GM12878 (cell line): ENCODE measurements around the gene PLA2G4E. TPM values are rescaled to one million over a fixed set of nuclear protein-coding genes. Genes with fewer than 3 reads are reported as not detected.

Experiments
- ATAC-seq: fragments of 200-7000 bp; cut with Tn5 transposase; 3 replicates; pipeline ENCODE4 v1.9.1; 2020; ENCODE audit warnings: mild to moderate bottlenecking, moderate library complexity
- BruUV-seq: library from RNA; stranded (reverse); fragments of 400-500 nt; replicated peaks from 2 replicates; lab custom pipeline; 2021; lab: Mats Ljungman, UMichigan
- CTCF ChIA-PET: fragments of 300-600 bp; sonication (Branson Sonifier 250); formaldehyde crosslinking; extraction: SDS; loops from one replicate; lab custom pipeline; 2021; ENCODE audit warnings: inconsistent platforms; lab: Yijun Ruan, JAX
- POLR2A ChIA-PET: fragments of 350-600 bp; formaldehyde crosslinking; extraction: SDS; loops from one replicate; lab custom pipeline; 2021; ENCODE audit warnings: inconsistent platforms; lab: Charles Lee
- RAD21 ChIA-PET: fragments of 300-600 bp; sonication (Branson Sonifier 250); formaldehyde crosslinking; loops from one replicate; lab custom pipeline; 2023; ENCODE audit warnings: antibody characterized with exemption; ENCODE audit not compliant: unreplicated experiment; lab: Charles Lee
- SMC1A ChIA-PET: fragments of 300-600 bp; sonication (Branson Sonifier 250); formaldehyde crosslinking; loops from one replicate; lab custom pipeline; 2023; ENCODE audit not compliant: unreplicated experiment, uncharacterized antibody; lab: Charles Lee
- DNase-seq: peaks from one replicate; pipeline ENCODE4 v3.0.0-alpha.2; 2011; ENCODE audit warnings: low read depth, low spot score
- FAIRE-seq: peaks from 3 replicates; lab custom pipeline; 2011; peaks lifted over from hg19 to GRCh38; lab: Jason Lieb, UNC
- H2AFZ ChIP-seq: 2 replicates; pipeline ENCODE4 v1.6.0; 2011; ENCODE audit warnings: low read depth, low read length, control low read depth; ENCODE audit not compliant: control insufficient read depth
- H3K27ac ChIP-seq: 2 replicates; pipeline ENCODE4 v1.5.1; 2011; ENCODE audit warnings: control low read depth; ENCODE audit not compliant: control insufficient read depth, insufficient read depth
- H3K27me3 ChIP-seq, 2 experiments: replicated peaks in 1 of 2; 2 replicates each; pipeline versions ENCODE4 v1.6.0 to v1.6.1; 2011; ENCODE audit warnings: low read length in 1 of 2; ENCODE audit not compliant: control insufficient read depth in 2 of 2, insufficient read depth in 2 of 2
- H3K36me3 ChIP-seq, 2 experiments: 2 replicates each; pipeline ENCODE4 v1.5.1; 2011; ENCODE audit warnings: low read length in 1 of 2; ENCODE audit not compliant: control insufficient read depth in 2 of 2, insufficient read depth in 2 of 2
- H3K4me1 ChIP-seq: 2 replicates; pipeline ENCODE4 v1.6.1; 2011; ENCODE audit warnings: mild to moderate bottlenecking, low read length, moderate library complexity, mixed read lengths; ENCODE audit not compliant: control insufficient read depth, insufficient read depth
- H3K4me2 ChIP-seq: 2 replicates; pipeline ENCODE4 v1.6.0; 2011; ENCODE audit warnings: control low read depth; ENCODE audit not compliant: control insufficient read depth, insufficient read depth
- H3K4me3 ChIP-seq: fragments of 200-600 bp; sonication (generic); 2 replicates; pipeline ENCODE4 v1.5.1; 2016
- H3K79me2 ChIP-seq: 2 replicates; pipeline ENCODE4 v1.6.0; 2011; ENCODE audit warnings: low read length; ENCODE audit not compliant: control insufficient read depth, insufficient read depth
- H3K9ac ChIP-seq: 2 replicates; pipeline ENCODE4 v1.8.0; 2011; ENCODE audit warnings: low read length, control low read depth, mixed read lengths; ENCODE audit not compliant: control insufficient read depth, insufficient read depth
- H3K9me3 ChIP-seq: replicated peaks from 3 replicates; pipeline ENCODE4 v1.5.1; 2011; ENCODE audit warnings: mild to moderate bottlenecking, low read length; ENCODE audit not compliant: control insufficient read depth, insufficient read depth
- H4K20me1 ChIP-seq: 2 replicates; pipeline ENCODE4 v1.6.0; 2011; ENCODE audit not compliant: control insufficient read depth, insufficient read depth
- E4F1 ChIP-seq: fragments of 450-650 bp; IDR thresholded peaks from 2 replicates; pipeline ENCODE4 v1.6.1; 2018; ENCODE audit warnings: borderline replicate concordance, mild to moderate bottlenecking; ENCODE audit not compliant: partially characterized antibody
- FOXK2 ChIP-seq: fragments of 450-650 bp; IDR thresholded peaks from 2 replicates; pipeline ENCODE4 v1.6.1; 2017; ENCODE audit warnings: mild to moderate bottlenecking, moderate library complexity
- FOXM1 ChIP-seq: IDR thresholded peaks from 2 replicates; pipeline ENCODE4 v1.6.1; 2012; ENCODE audit warnings: low read depth, mild to moderate bottlenecking, inconsistent platforms, low read length, moderate library complexity
- MYB ChIP-seq: fragments of 150-350 bp; IDR thresholded peaks from 2 replicates; pipeline ENCODE4 v1.6.1; 2014; ENCODE audit warnings: mild to moderate bottlenecking, low read depth, low read length, borderline replicate concordance
- SP1 ChIP-seq: IDR thresholded peaks from one replicate; pipeline ENCODE4 v1.6.1; 2011; ENCODE audit warnings: low read depth, low read length
- SREBF2 ChIP-seq: IDR thresholded peaks from 2 replicates; pipeline ENCODE4 v1.6.1; 2012; ENCODE audit warnings: mild to moderate bottlenecking, low read length
- SRF ChIP-seq, 2 experiments: IDR thresholded peaks; 2 replicates each; pipeline ENCODE4 v1.6.1; 2011; ENCODE audit warnings: low read depth in 2 of 2, low read length in 2 of 2, mild to moderate bottlenecking in 1 of 2, moderate library complexity in 1 of 2
- YBX1 ChIP-seq: fragments of 450-650 bp; IDR thresholded peaks from 2 replicates; pipeline ENCODE4 v1.6.1; 2016; ENCODE audit warnings: antibody characterized with exemption
- ZBTB40 ChIP-seq: fragments of 450-650 bp; IDR thresholded peaks from 2 replicates; pipeline ENCODE4 v1.6.1; 2016; ENCODE audit warnings: mild to moderate bottlenecking, moderate library complexity, borderline replicate concordance
- ZNF592 ChIP-seq: fragments of 450-650 bp; IDR thresholded peaks from 2 replicates; pipeline ENCODE4 v1.6.1; 2017; ENCODE audit warnings: mild to moderate bottlenecking, moderate library complexity
- WGBS: methylation state at CpG from one replicate; pipeline ENCODE4 v1.1.6; 2016; ENCODE audit warnings: low lambda C conversion rate; ENCODE audit not compliant: insufficient replicate concordance, insufficient coverage; ENCODE audit errors: missing lambda C conversion rate; 5-methylcytosine and 5-hydroxymethylcytosine counted together
- in situ Hi-C: fragments of 300-500 bp; cut with MboI; formaldehyde crosslinking; loops from 9 replicates; pipeline ENCODE4 v1.14.3; 2018; ENCODE audit warnings: mixed read lengths
- intact Hi-C: fragments of 100-400 bp; cut with micrococcal nuclease; formaldehyde crosslinking; loops from one replicate; pipeline ENCODE4 v1.14.2; 2022; ENCODE audit not compliant: unreplicated experiment
- polyA plus RNA-seq, 11 experiments: library from polyadenylated mRNA; depleted of rRNA in 4 of 11; unstranded in 6 of 11; stranded (reverse) in 5 of 11; fragments of >200 nt; fragmentation: Nextera tagmentation in 4 of 11; fragmentation: Illumina TruSeq in 1 of 11; extraction: Ambion mirVana in 4 of 11; extraction: Trizol in 1 of 11; gene quantifications; 1 replicate in 1 of 11; 2 replicates in 10 of 11; pipeline versions ENCODE4 v1.2.1 to v1.2.3, GENCODE V29; 2011 to 2016; ENCODE audit warnings: inconsistent platforms in 2 of 11, missing spikeins in 2 of 11, low read depth in 1 of 11
- total RNA-seq, 4 experiments: library from RNA; depleted of rRNA in 3 of 4; stranded (reverse); fragments of >200 nt in 3 of 4; fragmentation: Illumina TruSeq in 1 of 4; extraction: Trizol in 1 of 4; gene quantifications; 2 replicates each; pipeline versions ENCODE4 v1.2.1 to v1.2.3, GENCODE V29; 2013 to 2021

PLA2G4E gene
- total and polyA plus RNA-seq, 10 of the 15 experiments (the other 5 are each of a cell fraction or from before 2014, with no cell fraction given), result 0.05 to 0.32 (median 0.06) TPM; not detected in 5

GRCh38 chr15:41948490-41948889, 72.4 kb downstream of the PLA2G4E start:
- TF ChIP-seq ZNF592 (no peak), SP1 (no peak), E4F1 (no peak), SREBF2 (no peak), ZBTB40 (no peak), FOXK2 (no peak), YBX1 (no peak), MYB (no peak), SRF (IDR thresholded peaks at IDR 0.05; ENCODE audit: low read depth in 2 of 2, low read length in 2 of 2) (no peak), FOXM1 (no peak)

More at GRCh38 chr15:41948490-41948889, 72.4 kb downstream of the PLA2G4E start:
- H3K79me2 ChIP-seq, result peaks cover 13% of the 10 kb centered on the region
- H3K9me3 ChIP-seq, result no peaks in the 10 kb centered on the region
- intact Hi-C loops, result no loop called here
- H3K4me1 ChIP-seq, result no peaks in the 10 kb centered on the region
- H3K27me3 ChIP-seq, result no peaks in the 10 kb centered on the region
- SMC1A ChIA-PET, result interaction anchor here (0.8 to 2.2 kb wide), 4 partner anchors 11 to 326 kb away, joined by 3 to 7 read pairs (median 3); no protein-coding TSS in a partner anchor
- H4K20me1 ChIP-seq, result peaks cover 5% of the 10 kb centered on the region
- CTCF ChIA-PET, result interaction anchor here (1.4 kb wide), 2 partner anchors 10 to 15 kb away, joined by 3 read pairs; no protein-coding TSS in a partner anchor
- DNase-seq (no peak), FAIRE-seq (no peak), ATAC-seq (no peak)
- WGBS, result 99% methylated on average over 3 of the region's 3 CpGs
- no peak overlapping the region for H3K27ac ChIP-seq
- H3K4me3 ChIP-seq, result no peak overlapping the region
- in situ Hi-C loops, result no loop called here
- BruUV-seq, result no TSS peak
- peaks cover 29 to 39% of the 10 kb centered on the region in 2 experiments for H3K36me3 ChIP-seq
- H2AFZ ChIP-seq, result no peak overlapping the region
- no peak overlapping the region for H3K4me2 ChIP-seq
- POLR2A ChIA-PET, result interaction anchor here (1.0 kb wide), 1 partner anchor 27 kb away, joined by 3 read pairs; no protein-coding TSS in a partner anchor
- no peak overlapping the region for H3K9ac ChIP-seq
- RAD21 ChIA-PET, result no interaction called here
